Uterus (tissue), 2 donors: ENCODE measurements around the gene PKM.
A peak's percentile ranks its signal among the peaks of the same experiment; 100 is the strongest.

Source experiments
- POLR2A ChIP-seq, 2 donors: fragments of 450-650 bp; IDR thresholded peaks; one replicate each; pipeline ENCODE4 v1.6.1; 2016; ENCODE audit warnings: antibody characterized with exemption in 2 of 2, mild to moderate bottlenecking in 1 of 2, moderate library complexity in 1 of 2
- TF ChIP-seq, protein P1 (sequence below), 4 experiments: fragments of 200-600 bp in 2 of 4; fragments of 450-650 bp in 2 of 4; sonication (generic) in 2 of 4; IDR thresholded peaks; one replicate each; pipeline ENCODE4 v1.5.1; 2016 to 2019; ENCODE audit warnings: antibody characterized with exemption in 4 of 4, mild to moderate bottlenecking in 2 of 4, moderate library complexity in 1 of 4

DNA sequence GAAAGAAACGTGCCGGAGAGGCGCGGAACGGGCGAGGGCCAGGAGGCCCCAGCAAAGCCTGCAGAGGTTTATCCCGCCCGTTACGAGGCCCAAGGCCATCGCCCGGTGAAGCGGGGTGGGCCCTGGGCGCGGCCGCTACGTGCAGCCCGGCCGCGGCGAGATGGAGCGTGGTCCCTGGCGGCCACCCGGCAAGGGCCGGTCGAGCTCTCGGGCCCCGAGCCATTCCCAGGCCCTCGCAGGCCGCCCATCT lies 1.1 kb downstream of the PKM start:
- TF ChIP-seq, protein P1, sequence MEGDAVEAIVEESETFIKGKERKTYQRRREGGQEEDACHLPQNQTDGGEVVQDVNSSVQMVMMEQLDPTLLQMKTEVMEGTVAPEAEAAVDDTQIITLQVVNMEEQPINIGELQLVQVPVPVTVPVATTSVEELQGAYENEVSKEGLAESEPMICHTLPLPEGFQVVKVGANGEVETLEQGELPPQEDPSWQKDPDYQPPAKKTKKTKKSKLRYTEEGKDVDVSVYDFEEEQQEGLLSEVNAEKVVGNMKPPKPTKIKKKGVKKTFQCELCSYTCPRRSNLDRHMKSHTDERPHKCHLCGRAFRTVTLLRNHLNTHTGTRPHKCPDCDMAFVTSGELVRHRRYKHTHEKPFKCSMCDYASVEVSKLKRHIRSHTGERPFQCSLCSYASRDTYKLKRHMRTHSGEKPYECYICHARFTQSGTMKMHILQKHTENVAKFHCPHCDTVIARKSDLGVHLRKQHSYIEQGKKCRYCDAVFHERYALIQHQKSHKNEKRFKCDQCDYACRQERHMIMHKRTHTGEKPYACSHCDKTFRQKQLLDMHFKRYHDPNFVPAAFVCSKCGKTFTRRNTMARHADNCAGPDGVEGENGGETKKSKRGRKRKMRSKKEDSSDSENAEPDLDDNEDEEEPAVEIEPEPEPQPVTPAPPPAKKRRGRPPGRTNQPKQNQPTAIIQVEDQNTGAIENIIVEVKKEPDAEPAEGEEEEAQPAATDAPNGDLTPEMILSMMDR (IDR thresholded peaks at IDR 0.05) = peak in 1 of 4 experiments; percentile 11
- no peak for TF ChIP-seq POLR2A (IDR thresholded peaks at IDR 0.05)
